ENCODE measurements around the gene MEF2C. TPM values are rescaled to one million over a fixed set of nuclear protein-coding genes. Genes with fewer than 3 reads are reported as not detected.

Gene MEF2C
- total RNA-seq, 1 experiment from 2014 or later: 3.4 TPM

DNA sequence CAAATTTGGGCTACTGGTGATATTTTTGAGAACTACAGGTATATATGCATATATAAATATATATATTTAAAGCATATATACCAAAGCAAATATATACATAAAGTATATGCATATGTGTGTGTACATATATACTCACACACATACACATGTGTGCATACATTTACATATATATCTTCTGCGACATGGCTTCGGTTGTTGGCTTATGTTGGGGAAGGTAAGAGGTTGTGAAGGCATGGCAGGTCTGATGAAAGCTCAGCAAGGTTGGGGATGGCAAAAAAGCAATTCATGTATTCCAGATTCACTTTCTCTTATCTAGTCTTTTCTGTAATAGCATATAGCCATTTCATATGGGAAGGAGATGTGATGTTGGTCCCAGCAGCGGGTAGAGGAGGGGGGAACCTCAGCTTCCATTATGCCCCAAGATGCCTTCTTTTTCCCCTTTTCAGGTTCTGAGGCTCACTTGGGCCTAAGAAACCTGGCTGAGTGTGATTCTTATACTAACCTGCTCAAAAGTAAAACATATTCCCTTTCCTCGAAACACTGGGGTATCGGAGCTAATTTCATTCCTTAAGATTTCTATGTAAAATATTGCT lies 201.7 kb downstream of the MEF2C start:
- no peak for DNase-seq
- H3K27me3 ChIP-seq (ENCODE audit: control insufficient read depth, insufficient read depth, low read length): peaks cover 97% of the 10 kb centered on the region
- H3K36me3 ChIP-seq (replicated peaks; ENCODE audit: control insufficient read depth, insufficient read depth, low read length): no peaks in the 10 kb centered on the region
- no peak overlapping the region for H3K4me3 ChIP-seq (ENCODE audit: insufficient read depth, low read depth, low read length)

DNA sequence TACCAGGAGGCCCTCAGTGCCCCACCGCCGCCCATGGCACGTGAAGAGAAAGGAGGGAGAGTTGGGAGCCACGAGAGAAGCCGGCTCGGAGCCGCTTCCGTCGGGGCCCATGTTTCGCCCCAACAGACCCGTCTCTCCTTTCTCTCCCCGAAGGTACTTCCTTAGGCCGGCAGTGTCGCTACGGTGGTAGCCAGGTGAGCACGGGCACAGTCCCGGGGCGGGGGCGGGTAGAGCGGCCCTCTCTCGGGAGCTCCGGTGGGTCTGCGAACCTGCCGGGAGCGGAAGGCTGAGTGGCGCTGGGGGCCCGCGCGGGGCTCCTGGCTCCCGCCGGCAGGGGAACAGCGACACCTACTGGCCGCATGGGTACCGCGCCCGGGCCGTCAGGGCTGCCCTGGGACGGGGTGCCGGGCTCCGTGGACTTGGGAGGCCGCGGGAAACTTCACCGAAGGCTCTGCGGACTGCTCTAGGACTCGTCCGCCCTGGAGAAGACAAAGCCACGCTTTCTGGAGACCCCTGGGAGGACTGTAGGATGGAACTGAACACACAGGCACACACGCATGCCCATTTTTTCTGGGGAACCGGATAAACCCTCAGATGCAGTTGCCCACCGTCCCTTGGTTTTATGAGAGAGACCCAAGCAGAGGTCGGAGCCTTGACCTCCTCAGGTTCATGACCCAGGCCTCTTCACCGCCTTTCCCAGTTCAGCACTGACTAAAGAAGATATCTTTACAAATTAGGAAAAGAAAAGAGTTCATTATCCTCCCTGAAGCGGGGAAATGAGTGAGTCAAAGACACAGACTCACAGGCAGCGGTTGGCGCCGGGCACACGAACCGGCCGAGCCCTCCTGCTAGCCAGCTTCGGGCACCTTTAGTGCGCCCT lies 202.5 kb downstream of the MEF2C start:
- peak; percentile 96 for DNase-seq
- H3K27me3 ChIP-seq (ENCODE audit: control insufficient read depth, insufficient read depth, low read length): peaks cover 91% of the 10 kb centered on the region
- peak overlapping the region; percentile 37 for H3K4me3 ChIP-seq (ENCODE audit: insufficient read depth, low read depth, low read length)
- no peaks in the 10 kb centered on the region for H3K36me3 ChIP-seq (replicated peaks; ENCODE audit: control insufficient read depth, insufficient read depth, low read length)

DNA sequence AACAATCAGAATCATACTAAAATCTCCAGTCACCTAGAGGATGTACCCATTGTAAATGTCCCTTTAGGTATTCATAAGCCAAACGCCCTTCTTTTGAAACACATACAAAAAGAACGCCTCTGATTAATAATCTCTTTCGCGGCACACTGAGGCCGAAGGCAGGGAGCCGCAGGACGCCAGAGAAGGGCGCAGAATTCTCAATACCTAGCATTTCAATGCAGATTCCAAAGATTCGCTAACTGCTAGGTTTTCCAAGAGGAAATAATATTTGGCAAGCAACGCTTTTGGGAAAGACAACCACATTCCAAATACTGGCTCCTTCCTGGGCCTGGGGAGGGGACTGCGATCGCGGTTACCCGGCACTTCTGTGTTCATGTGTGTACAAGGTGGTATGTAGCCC lies 203.3 kb downstream of the MEF2C start:
- DNase-seq: no peak
- no peak overlapping the region for H3K4me3 ChIP-seq (ENCODE audit: insufficient read depth, low read depth, low read length)
- H3K27me3 ChIP-seq (ENCODE audit: control insufficient read depth, insufficient read depth, low read length): peaks cover 93% of the 10 kb centered on the region
- no peaks in the 10 kb centered on the region for H3K36me3 ChIP-seq (replicated peaks; ENCODE audit: control insufficient read depth, insufficient read depth, low read length)

DNA sequence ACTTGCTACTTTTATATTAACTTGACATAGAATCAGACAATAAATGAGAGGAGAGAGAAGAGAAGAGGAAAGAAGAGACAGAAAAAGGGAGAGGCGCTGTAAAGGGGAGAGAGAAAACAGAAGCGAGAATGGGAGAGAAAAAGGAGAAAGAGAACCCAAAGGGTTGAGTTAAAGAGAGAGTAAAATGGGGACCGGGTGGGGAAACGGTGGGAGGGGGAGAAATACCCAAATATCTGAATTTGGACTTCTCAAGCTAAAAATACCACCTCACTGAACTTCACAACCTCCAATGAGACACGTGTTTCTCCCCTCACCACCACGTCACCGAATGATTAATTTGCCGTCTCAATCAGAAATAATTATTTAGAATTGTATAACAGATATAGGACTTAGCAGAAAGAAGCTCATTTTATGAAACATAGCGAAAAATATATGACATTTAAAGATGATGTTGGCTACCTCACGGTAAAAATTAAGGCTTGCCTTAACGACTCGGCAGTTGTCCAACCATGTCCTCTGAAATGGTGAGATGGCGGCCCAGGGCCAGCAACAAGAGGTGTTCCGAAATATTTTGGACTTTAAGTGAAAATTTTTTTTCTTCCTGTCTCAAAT lies 204.1 kb downstream of the MEF2C start:
- H3K27me3 ChIP-seq (ENCODE audit: control insufficient read depth, insufficient read depth, low read length): peaks cover 93% of the 10 kb centered on the region
- peak overlapping the region; percentile 8; the same call in 1 of the 2 replicates for H3K4me3 ChIP-seq (ENCODE audit: insufficient read depth, low read depth, low read length)
- DNase-seq: no peak

DNA sequence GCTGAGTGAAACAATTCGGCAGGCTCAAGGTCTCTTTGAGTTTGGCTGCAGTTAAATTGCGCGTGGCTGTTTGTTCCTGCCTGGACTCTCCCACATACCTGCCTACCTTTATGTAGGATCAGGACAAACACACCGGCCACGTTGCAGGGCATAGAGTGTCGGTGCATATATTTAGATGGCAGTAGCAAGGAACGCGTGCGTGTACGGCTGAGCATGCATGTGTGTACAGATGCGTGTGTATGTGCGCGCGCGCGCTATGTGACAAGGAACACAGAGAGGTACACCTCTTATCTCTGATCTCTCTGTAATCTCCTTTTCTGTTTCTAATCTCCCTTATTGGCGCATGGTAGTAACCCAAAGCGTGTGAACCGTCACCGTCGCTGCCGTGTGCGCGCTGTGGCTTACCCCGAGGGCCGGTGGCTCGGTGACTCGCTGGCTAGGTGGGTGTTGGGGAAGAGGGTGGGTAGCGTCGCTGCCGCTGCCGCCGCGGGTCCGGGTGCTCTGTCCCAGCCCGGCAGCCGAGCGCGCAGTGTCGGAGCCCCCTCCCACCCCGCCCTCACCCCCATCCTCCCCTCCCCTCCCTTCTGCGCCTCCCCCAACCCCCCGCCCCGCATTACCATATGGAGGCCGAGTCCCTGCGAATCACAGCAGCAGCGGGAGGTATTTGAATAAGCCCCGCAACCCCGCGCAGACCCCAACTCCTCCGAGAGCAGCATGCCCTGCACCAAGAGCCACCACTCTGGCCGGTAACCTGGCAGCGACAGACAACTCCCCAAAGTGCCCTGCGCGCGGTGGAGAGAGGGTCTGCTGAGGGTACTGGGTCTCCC lies 204.8 kb downstream of the MEF2C start:
- DNase-seq: peak; percentile 84
- Histone ChIP-seq H3K36me3 (replicated peaks; ENCODE audit: control insufficient read depth, insufficient read depth, low read length) (no peaks in the 10 kb centered on the region), H3K27me3 (ENCODE audit: control insufficient read depth, insufficient read depth, low read length) (peaks cover 93% of the 10 kb centered on the region), H3K4me3 (ENCODE audit: insufficient read depth, low read depth, low read length) (peak overlapping the region; percentile 16; the same call in 1 of the 2 replicates)

More for the DNA sequence above, 204.1 kb downstream of the MEF2C start:
- no peaks in the 10 kb centered on the region for H3K36me3 ChIP-seq (replicated peaks; ENCODE audit: control insufficient read depth, insufficient read depth, low read length)

DNA sequence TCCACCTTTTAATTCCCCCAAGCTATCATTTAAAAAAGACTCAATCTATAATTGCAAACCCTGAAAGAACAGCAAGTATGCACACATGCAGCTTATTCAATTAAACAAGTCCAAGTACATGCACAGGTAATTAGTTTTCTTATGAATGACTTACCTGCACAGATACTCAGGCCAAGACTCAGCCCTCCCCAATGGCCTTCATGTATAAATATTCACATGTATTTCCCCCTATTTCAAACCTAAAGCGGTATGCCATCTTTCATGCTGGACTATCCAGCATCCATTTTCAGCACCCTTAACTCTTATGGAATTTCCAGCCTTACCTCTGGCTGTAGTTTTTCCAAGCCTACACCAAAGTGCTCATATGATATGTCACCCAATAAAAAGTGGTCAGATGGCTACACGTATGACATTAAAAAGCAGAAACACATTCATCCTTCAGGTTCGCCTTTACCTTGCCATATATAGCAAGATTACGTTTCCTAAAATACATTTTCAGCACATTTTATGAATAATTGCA lies 205.5 kb downstream of the MEF2C start:
- Histone ChIP-seq H3K36me3 (replicated peaks; ENCODE audit: control insufficient read depth, insufficient read depth, low read length) (no peaks in the 10 kb centered on the region), H3K4me3 (ENCODE audit: insufficient read depth, low read depth, low read length) (no peak overlapping the region), H3K27me3 (ENCODE audit: control insufficient read depth, insufficient read depth, low read length) (peaks cover 93% of the 10 kb centered on the region)
- no peak for DNase-seq

DNA sequence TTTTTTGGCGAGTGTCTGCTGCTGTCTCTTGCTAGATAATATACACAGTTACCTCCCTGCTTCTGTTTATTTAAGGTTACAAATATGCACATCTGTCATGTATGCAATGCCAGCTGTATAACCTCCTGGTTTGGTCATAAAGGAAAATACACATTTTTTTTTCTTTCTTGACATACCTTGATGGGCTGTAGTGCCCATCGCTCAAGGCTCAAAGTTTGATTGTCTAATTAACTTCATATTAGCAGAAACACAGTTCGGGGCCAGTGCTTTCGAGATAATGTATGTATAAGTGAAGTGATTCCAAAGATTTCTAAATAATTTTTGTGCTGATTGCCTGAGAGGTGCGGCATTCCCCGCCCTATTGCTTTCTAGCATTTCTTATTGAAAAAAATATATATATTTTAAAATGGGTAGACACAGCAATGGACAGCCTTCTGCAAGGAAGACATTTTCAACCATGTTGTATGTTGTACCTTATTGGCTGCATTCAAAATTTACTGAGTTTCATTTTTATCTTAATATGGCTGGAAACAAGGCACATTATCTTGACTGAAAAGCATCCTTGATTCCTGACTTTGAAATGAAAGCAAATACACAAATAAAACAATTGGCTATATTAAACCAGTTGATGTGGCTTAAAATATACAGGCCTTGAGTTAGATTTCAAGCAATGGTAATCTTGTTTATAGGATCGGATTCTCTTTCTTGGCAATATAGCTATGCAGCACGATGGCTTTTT lies 206.2 kb downstream of the MEF2C start:
- H3K36me3 ChIP-seq (replicated peaks; ENCODE audit: control insufficient read depth, insufficient read depth, low read length): no peaks in the 10 kb centered on the region
- no peak for DNase-seq
- H3K4me3 ChIP-seq (ENCODE audit: insufficient read depth, low read depth, low read length): no peak overlapping the region
- H3K27me3 ChIP-seq (ENCODE audit: control insufficient read depth, insufficient read depth, low read length): peaks cover 93% of the 10 kb centered on the region

DNA sequence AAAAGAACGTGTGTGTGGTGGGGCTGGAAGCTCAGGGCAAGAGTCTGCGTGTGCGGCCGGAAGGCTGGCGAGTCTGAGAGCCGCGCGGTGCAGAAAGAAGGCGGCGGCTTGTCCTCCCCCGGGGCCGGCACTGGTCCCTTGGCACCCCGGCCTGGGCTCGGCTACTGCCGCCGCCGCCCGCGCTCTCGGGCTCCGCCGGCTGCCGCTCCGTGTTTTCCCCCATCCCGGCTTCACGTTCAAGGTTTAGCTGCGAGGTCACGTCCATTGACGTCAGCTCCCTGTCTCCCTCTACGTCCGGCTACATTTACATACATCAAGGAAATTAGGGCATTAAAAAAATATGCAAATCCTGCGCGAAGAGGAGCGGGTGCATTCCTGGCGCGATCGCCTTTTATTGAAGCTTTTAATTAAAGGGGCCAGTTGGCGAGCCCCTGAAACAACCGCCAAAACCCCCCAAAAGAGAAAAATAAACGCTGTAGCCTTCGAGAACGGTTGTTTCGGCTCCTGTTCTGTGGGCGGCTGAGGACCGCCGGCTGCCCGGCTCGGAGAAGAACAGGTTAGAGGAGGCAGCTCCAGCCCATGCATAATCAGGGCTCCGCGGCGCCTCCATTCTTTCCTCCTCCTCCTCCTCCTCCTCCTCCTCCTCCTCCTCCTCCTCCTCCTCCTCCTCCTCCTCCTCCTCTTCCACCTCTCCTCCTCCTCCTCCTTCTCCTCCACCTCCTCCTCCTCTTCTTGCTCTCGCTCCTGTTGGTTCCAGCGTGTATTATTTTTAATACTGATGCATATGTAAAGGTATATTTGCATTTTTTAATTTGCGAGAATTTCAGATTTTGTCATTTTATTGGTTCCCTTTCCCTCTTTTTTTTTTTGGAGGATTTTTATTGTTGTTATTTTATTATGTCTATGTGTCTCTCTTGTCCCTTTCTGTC lies 207.0 kb downstream of the MEF2C start:
- peaks cover 85% of the 10 kb centered on the region for H3K27me3 ChIP-seq (ENCODE audit: control insufficient read depth, insufficient read depth, low read length)
- peak; percentile 88 for DNase-seq
- H3K36me3 ChIP-seq (replicated peaks; ENCODE audit: control insufficient read depth, insufficient read depth, low read length): no peaks in the 10 kb centered on the region
- peak overlapping the region; percentile 47 for H3K4me3 ChIP-seq (ENCODE audit: insufficient read depth, low read depth, low read length)

DNA sequence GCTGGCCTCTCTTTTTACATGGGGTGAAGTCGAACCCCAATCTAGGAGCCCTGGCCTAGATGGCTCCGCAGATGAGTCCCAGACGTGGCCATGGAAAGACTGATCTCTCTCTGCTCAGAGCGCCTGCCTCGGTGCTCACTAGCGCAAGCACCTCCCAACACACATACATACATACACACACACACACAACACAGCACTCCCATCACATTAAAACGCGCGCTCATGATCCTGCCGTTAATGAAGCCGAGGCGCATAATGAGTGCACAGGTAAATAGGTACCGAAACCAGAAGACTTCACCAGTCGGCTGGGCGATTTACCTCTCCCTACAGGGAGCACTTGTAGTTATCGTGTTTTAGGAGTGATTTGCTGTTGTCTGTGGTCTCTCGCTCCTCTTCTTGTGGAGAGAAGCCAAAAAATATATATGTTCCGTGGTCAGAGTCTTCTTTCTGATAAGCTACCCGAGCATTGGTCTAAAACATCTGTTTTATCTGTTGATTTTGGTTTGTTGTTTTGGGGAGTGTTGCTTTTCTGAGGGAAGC lies 207.7 kb downstream of the MEF2C start:
- H3K4me3 ChIP-seq (ENCODE audit: insufficient read depth, low read depth, low read length): peak overlapping the region; percentile 47
- peaks cover 85% of the 10 kb centered on the region for H3K27me3 ChIP-seq (ENCODE audit: control insufficient read depth, insufficient read depth, low read length)
- no peaks in the 10 kb centered on the region for H3K36me3 ChIP-seq (replicated peaks; ENCODE audit: control insufficient read depth, insufficient read depth, low read length)
- no peak for DNase-seq

DNA sequence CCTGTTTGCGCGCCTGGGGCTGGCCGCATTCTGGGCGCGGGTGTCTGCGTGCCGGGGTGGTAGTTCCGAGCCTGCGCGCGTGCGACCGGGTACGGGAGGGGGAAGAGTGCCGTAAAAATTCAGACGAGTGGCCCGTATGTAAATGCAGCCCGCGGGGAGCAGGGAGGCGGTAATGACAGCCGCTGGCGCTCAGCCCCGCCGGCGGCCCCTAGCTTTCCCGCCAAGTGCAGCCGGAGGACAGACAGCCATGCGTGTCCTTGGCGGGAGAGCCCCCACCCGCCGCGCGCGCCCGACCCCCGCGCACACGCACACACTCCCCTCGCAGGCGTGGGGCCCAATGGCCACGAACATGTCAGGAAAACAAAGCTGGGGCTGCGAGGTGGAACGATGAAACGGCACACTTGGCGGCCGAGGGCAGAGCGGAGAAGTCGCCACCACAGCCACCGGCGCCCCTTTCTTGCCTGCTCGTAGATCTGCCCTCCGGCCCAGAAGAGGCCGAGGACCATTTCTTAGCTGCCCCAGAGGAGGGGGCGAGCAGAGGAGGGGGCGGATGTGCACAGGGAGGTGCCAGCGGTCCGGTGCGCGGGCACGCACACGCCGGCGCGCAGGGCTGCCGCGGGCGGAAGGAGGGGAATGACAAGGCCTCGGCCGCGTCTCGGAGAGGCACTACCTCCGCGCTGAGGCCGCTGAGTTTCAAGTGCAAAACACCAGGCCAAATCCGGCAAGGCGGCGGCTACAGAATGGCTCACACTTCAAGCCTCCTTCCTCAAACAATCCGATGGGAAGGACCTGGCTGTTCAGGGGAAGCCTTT lies 208.4 kb downstream of the MEF2C start:
- H3K36me3 ChIP-seq (replicated peaks; ENCODE audit: control insufficient read depth, insufficient read depth, low read length): no peaks in the 10 kb centered on the region
- peaks cover 85% of the 10 kb centered on the region for H3K27me3 ChIP-seq (ENCODE audit: control insufficient read depth, insufficient read depth, low read length)
- DNase-seq: peak; percentile 86
- H3K4me3 ChIP-seq (ENCODE audit: insufficient read depth, low read depth, low read length): peak overlapping the region; percentile 47

DNA sequence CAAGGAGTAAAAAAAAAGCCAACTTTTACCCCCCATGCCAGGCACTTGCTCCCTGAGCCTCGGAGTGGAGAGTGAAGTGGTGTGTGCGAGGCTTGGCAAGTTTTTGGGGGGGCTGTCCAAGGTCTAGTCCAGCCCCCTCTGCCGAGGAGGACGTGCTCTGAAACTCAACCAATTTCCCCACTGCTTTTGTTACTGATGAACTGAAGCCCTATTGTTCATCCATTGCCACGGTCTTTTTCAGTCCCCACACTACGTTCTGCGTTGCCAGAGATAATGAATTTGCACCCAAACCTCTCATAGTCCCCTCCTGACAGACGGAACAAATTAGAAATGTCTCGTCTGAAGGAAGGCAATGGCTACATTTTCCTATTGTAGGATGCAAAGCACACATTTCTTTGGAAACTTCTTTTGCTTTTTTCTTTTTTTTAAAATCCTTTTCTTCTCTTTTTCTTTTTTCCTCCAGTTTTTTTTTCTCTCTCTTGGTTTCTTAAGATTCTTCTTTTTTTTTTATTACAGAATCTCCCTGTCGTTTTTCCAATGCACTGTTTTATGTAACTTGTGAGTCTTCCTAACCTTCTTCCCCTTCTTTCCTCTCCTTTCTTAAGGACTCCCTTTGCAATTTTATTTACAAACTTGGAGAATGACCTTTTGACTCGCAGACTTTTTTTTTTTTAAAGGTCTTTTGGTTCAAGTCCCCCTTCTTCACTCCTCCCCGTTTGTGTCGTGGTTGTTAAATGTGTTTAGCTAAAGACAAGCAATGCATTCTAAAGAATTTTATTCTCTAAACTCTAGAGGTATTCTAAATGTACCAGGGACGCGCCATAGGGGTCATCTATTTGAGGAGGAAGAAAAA lies 209.5 kb downstream of the MEF2C start:
- peaks cover 85% of the 10 kb centered on the region for H3K27me3 ChIP-seq (ENCODE audit: control insufficient read depth, insufficient read depth, low read length)
- H3K36me3 ChIP-seq (replicated peaks; ENCODE audit: control insufficient read depth, insufficient read depth, low read length): no peaks in the 10 kb centered on the region
- peak overlapping the region; percentile 32 for H3K4me3 ChIP-seq (ENCODE audit: insufficient read depth, low read depth, low read length)
- DNase-seq: no peak

Data from H7 (cell line).